Testis (tissue), 2 donors: ENCODE results near the gene PSMB11.

Source experiments
- CTCF ChIP-seq, 3 experiments: fragments of 450-650 bp in 2 of 3; fragments of 200-600 bp in 1 of 3; sonication (generic) in 1 of 3; IDR thresholded peaks; one replicate each; pipeline ENCODE4 v1.5.1; 2016 to 2019; ENCODE audit warnings: antibody characterized with exemption in 3 of 3, mild to moderate bottlenecking in 2 of 3, moderate library complexity in 1 of 3
- POLR2A ChIP-seq: fragments of 450-650 bp; IDR thresholded peaks from one replicate; pipeline ENCODE4 v1.6.1; 2017; ENCODE audit warnings: antibody characterized with exemption, mild to moderate bottlenecking, moderate library complexity

- TF ChIP-seq CTCF (IDR thresholded peaks at IDR 0.05), result no peak
- no peak for TF ChIP-seq POLR2A
Observed at GRCh38 chr14:23055621-23056144, 13.7 kb downstream of the PSMB11 start.
